AG04450 (cell line): ENCODE results near the gene ADAM10. TPM values are rescaled to one million over a fixed set of nuclear protein-coding genes. Genes with fewer than 3 reads are reported as not detected.

Source experiments
- CTCF ChIA-PET: fragments of 300-600, 350-600 bp; formaldehyde crosslinking; extraction: SDS; loops from one replicate; lab custom pipeline; 2022; ENCODE audit warnings: antibody characterized with exemption, inconsistent platforms; lab: Charles Lee
- POLR2A ChIA-PET: fragments of 350-600 bp; formaldehyde crosslinking; extraction: SDS; loops from one replicate; lab custom pipeline; 2021; ENCODE audit warnings: antibody characterized with exemption, inconsistent platforms; lab: Yijun Ruan, JAX
- DNase-seq: peaks from one replicate; pipeline ENCODE4 v3.0.0-alpha.2; 2011; ENCODE audit warnings: low read depth, low spot score
- H3K27ac ChIP-seq: one replicate; pipeline ENCODE4 v1.5.1; 2012; ENCODE audit warnings: low read depth, low read length, control low read depth
- H3K27me3 ChIP-seq: one replicate; pipeline ENCODE4 v1.6.0; 2012; ENCODE audit warnings: low read length; ENCODE audit not compliant: control insufficient read depth, insufficient read depth
- H3K4me3 ChIP-seq: 2 replicates; pipeline ENCODE4 v1.5.1; 2011; ENCODE audit warnings: mild to moderate bottlenecking, low read depth, low read length, control low read depth
- H3K9me3 ChIP-seq: 2 replicates; pipeline ENCODE4 v1.5.1; 2012; ENCODE audit warnings: low read length; ENCODE audit not compliant: control insufficient read depth, insufficient read depth
- polyA plus RNA-seq: library from polyadenylated mRNA; depleted of rRNA; stranded (reverse); fragments of >200 nt; gene quantifications from 2 replicates; pipeline ENCODE4 v1.2.3, GENCODE V29; 2011
- TF ChIP-seq, protein P1 (sequence below): IDR thresholded peaks from 2 replicates; pipeline ENCODE4 v1.5.1; 2011; ENCODE audit warnings: low read depth, low read length, control low read depth, inconsistent platforms

The ADAM10 gene
- polyA plus RNA-seq, 1 experiment = 220 TPM

GRCh38 chr15:58564981-58565380, 184.5 kb downstream of the ADAM10 start:
- no peak for DNase-seq
- Histone ChIP-seq H3K27ac (no peak overlapping the region), H3K4me3 (no peak overlapping the region), H3K27me3 (peaks cover 6% of the 10 kb centered on the region), H3K9me3 (no peaks in the 10 kb centered on the region)
- ChIA-PET CTCF (no interaction called here), POLR2A (no interaction called here)
- TF ChIP-seq, protein P1, sequence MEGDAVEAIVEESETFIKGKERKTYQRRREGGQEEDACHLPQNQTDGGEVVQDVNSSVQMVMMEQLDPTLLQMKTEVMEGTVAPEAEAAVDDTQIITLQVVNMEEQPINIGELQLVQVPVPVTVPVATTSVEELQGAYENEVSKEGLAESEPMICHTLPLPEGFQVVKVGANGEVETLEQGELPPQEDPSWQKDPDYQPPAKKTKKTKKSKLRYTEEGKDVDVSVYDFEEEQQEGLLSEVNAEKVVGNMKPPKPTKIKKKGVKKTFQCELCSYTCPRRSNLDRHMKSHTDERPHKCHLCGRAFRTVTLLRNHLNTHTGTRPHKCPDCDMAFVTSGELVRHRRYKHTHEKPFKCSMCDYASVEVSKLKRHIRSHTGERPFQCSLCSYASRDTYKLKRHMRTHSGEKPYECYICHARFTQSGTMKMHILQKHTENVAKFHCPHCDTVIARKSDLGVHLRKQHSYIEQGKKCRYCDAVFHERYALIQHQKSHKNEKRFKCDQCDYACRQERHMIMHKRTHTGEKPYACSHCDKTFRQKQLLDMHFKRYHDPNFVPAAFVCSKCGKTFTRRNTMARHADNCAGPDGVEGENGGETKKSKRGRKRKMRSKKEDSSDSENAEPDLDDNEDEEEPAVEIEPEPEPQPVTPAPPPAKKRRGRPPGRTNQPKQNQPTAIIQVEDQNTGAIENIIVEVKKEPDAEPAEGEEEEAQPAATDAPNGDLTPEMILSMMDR = no peak

- TF ChIP-seq, protein P1 = no peak
- Histone ChIP-seq H3K9me3 (peaks cover 3% of the 10 kb centered on the region; the same call in 1 of the 2 replicates), H3K4me3 (no peak overlapping the region), H3K27ac (no peak overlapping the region), H3K27me3 (peaks cover 6% of the 10 kb centered on the region)
- no peak for DNase-seq
- ChIA-PET POLR2A (no interaction called here), CTCF (no interaction called here)
These were observed 187.4 kb downstream of the ADAM10 start for GRCh38 chr15:58562135-58562534.

DNA sequence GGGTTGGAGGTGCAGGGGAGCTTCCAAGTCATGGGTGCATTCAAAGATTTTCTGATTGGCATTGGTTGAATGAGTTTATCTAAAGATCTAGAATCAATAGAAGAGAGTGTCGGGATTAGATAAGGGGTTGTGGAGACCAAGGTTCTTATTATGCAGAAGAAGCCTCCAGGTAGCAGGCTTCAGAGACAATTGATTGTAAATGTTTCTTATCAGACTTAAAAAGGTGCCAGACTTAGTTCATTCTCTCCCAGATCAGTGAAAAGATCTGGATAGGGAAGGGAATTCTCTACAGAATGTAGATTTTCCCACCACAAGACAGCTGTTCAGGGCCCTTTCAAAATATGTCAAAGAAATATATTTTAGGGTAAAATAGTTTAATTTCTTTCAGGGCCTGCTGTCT, 188.2 kb downstream of the ADAM10 start:
- peaks cover 6% of the 10 kb centered on the region for H3K27me3 ChIP-seq
- peaks cover 3% of the 10 kb centered on the region; the same call in 1 of the 2 replicates for H3K9me3 ChIP-seq
- DNase-seq = no peak
- H3K4me3 ChIP-seq = no peak overlapping the region
- ChIA-PET POLR2A (no interaction called here), CTCF (no interaction called here)
- TF ChIP-seq, protein P1 = no peak
- no peak overlapping the region for H3K27ac ChIP-seq

DNA sequence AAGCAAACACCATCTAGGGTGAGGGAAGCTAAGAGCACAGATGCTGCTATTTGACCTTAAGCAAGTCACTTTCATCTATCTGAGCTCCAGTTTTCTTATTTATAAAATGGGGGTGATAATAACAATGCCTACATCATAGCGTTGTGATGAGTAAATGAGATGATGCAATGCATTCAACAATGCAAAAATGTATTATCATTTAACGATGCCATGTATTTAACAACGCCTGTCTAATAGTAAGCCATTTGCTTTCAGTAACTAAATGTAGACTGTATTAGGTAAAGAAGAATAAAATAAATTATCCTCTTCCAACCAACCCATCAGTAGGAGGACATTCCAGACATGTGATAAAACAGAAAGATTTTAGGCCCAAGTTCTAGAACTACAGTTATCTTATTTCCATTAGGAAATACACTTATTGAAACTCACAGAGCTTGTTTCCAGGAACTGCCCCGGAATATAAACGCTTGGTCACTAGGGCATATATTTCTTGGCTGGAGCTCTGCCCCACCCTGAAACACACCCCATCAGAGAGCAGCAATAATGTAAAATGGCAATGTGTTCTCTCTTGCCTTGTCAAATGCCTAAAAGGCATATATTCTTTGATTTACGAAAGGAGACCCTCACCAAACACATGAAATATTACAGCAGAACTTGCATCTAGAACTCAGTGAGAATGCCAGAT, 189.5 kb downstream of the ADAM10 start:
- CTCF ChIA-PET = interaction anchor here (0.6 kb wide), 1 partner anchor 290 kb away, joined by 4 read pairs; no protein-coding TSS in a partner anchor
- DNase-seq = no peak
- TF ChIP-seq, protein P1 = no peak
- Histone ChIP-seq H3K4me3 (no peak overlapping the region), H3K27me3 (peaks cover 13% of the 10 kb centered on the region), H3K9me3 (peaks cover 3% of the 10 kb centered on the region; the same call in 1 of the 2 replicates), H3K27ac (no peak overlapping the region)
- POLR2A ChIA-PET = interaction anchor here (0.5 kb wide), 1 partner anchor 32 kb away, joined by 3 read pairs; no protein-coding TSS in a partner anchor

- DNase-seq = no peak
- Histone ChIP-seq H3K27me3 (peaks cover 16% of the 10 kb centered on the region), H3K27ac (no peak overlapping the region), H3K9me3 (peaks cover 3% of the 10 kb centered on the region; the same call in 1 of the 2 replicates), H3K4me3 (no peak overlapping the region)
- ChIA-PET CTCF (no interaction called here), POLR2A (no interaction called here)
- TF ChIP-seq, protein P1 = no peak
These were observed 190.7 kb downstream of the ADAM10 start for GRCh38 chr15:58558777-58559176.
